ENCODE data around the gene H6PD.

Gene H6PD

GRCh38 chr1:9314711-9315379 is 80.3 kb downstream of the H6PD start:
- no peak for DNase-seq (ENCODE audit: low read depth in 1 of 2, low spot score in 1 of 2)

DNA sequence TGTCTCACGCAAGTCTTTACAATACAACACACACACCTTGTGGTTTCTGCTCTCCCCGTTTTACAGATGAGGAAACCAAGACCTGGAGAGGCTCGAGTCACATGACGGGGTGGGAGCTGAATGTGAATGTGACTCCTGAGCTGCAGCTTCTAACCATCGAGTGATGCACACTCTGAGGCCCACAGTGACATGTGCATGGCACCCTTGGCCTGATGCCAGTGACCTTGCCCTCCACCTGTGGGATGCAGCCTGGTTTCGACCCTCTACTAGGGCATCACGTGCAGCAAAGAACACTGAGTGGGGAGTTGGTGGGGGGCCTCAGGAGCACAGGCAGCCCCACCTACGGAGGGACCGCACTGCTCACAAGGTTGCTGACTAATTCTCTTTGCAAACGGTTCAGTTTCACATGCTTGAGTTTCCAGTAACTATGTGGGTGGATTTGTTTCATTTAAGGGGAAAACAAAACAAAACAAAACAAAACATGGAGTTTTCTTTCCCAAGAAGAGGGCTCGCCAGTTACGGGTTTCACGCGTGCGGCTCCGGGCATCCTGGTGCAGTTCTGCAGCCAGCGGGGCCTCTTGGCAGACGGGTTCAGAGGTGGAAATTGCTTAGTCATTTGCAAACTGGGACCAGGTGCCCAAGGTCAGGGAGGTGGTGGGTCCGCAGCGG is 81.0 kb downstream of the H6PD start:
- DNase-seq (ENCODE audit: low read depth in 1 of 2, low spot score in 1 of 2): peak in 1 of 2 donors; percentile 50

GRCh38 chr1:9316080-9316444 is 81.5 kb downstream of the H6PD start:
- DNase-seq (ENCODE audit: low read depth in 1 of 2, low spot score in 1 of 2): peak in 1 of 2 donors; percentile 21

- DNase-seq (ENCODE audit: low read depth in 1 of 2, low spot score in 1 of 2): no peak
Observed at GRCh38 chr1:9316512-9316911, 81.9 kb downstream of the H6PD start.

GRCh38 chr1:9317072-9317471 is 82.5 kb downstream of the H6PD start:
- no peak for DNase-seq (ENCODE audit: low read depth in 1 of 2, low spot score in 1 of 2)

- DNase-seq (ENCODE audit: low read depth in 1 of 2, low spot score in 1 of 2): no peak
Observed at GRCh38 chr1:9317591-9318417, 83.2 kb downstream of the H6PD start.

DNA sequence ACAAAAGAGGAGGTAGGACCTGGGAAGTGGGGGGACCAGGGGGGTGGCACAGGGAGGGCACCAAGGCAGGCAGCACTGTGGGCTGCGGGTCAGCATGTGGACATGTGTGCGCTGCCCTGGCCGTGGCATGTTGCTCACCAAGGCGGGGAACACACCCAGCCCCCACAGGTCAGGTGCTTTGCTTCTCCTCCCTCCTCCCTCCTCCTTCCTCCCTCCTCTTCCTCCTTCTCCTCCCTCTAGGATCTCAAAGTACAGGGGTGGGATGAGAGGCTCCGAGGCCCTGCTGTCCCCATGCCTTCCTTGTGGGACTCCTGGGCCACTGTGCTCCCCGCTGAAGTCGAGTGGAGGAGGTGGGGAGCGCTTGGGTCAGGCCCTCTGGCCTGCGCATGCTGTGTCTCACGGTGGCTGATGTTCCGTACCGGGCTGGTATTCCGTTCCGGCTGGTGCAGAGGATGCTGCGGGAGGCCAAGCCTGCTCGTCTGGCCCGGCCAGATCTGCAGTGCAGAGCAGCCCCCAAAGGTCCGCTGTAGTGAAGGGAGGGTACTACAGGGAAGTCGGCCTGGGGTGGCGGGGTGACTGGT is 84.7 kb downstream of the H6PD start:
- no peak for DNase-seq (ENCODE audit: low read depth in 1 of 2, low spot score in 1 of 2)

- no peak for DNase-seq (ENCODE audit: low read depth in 1 of 2, low spot score in 1 of 2)
Observed at GRCh38 chr1:9319789-9320519, 85.4 kb downstream of the H6PD start.

Data from stimulated activated CD4-positive, alpha-beta T cell treated with anti-CD3 and anti-CD28 coated beads, Interleukin-15, amount 100 ng/mL, for 1 hour (primary cell).